GM12873 (cell line): ENCODE data around the gene TNRC6A.

Experiments used
- CTCF ChIP-seq: IDR thresholded peaks from 2 replicates; pipeline ENCODE4 v1.5.1; 2012; ENCODE audit warnings: low read depth, mild to moderate bottlenecking, moderate library complexity, low read length, control low read depth; ENCODE audit not compliant: insufficient read depth; ENCODE audit errors: missing control alignments

Gene TNRC6A

GRCh38 chr16:24737916-24738594 is 8.6 kb downstream of the TNRC6A start:
- TF ChIP-seq CTCF: no peak

GRCh38 chr16:24738895-24739294 is 9.4 kb downstream of the TNRC6A start:
- TF ChIP-seq CTCF: no peak

GRCh38 chr16:24741862-24742261 is 12.4 kb downstream of the TNRC6A start:
- TF ChIP-seq CTCF: no peak

- TF ChIP-seq CTCF: no peak
Measured at GRCh38 chr16:24745391-24745790, 15.9 kb downstream of the TNRC6A start.

- TF ChIP-seq CTCF: no peak
Measured at GRCh38 chr16:24745791-24746190, 16.3 kb downstream of the TNRC6A start.

GRCh38 chr16:24747441-24747840 is 18.0 kb downstream of the TNRC6A start:
- TF ChIP-seq CTCF: no peak

GRCh38 chr16:24748242-24748641 is 18.8 kb downstream of the TNRC6A start:
- no peak for TF ChIP-seq CTCF
